ENCODE results near the gene NECAB3.

NECAB3 gene

GRCh38 chr20:33663161-33664084 lies 10.8 kb downstream of the NECAB3 start:
- FAIRE-seq, result no peak

GRCh38 chr20:33662172-33662571 lies 12.1 kb downstream of the NECAB3 start, which contains the start of gene C20orf144:
TSS of gene C20orf144 (plus strand) at chr20:33662327. CDS start at chr20:33662346, 19 bp downstream.
- FAIRE-seq, result no peak

DNA sequence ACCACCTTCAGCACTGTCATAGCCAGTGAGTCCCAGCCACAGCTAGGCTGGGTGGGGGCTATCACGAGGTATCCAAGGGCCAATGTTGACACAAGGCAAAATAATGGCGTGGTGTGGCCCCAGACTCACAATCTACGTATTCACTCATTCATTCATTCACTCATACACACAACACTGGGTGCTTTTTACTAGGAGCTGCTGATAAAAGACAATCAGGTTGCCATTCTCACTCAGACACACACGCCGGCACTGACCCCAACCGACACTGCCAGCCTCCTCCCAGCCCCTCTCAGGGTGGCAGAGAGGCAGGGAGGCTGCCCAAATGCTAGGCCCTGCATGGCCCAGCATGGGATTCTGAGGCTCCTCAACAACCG lies 13.6 kb downstream of the NECAB3 start:
- FAIRE-seq, result no peak

DNA sequence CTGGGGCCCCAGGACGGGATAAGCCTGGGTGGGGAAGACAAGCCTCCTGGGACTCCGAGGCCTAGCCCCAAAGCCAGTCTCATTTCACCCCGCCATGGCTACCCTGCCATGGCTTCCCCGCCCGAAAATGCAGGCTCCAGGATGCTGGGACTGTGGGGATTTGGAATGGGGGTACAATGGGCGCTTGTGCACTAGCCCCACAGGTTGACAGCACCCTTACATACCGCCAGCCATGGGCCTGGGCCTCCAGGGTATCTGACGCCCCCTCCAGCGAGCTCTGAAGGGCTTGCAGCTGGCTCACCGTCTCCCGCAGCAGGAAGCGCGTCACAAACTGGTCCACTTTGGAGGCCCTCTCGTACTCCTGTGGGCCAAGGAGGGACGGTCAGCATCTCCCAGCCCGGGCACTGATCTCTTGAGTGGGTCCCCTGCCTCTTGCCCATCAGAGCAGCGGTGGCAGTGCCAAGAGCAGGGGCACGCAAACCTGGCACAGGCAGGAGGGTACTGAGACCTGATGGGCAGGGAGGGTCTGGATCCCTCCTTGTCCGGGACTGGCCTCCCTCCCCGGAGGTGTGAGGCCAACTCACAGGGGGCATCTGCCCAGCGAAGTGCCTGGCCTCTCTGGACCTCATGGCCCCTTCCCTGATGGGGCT lies 14.1 kb downstream of the NECAB3 start:
- no peak for FAIRE-seq

DNA sequence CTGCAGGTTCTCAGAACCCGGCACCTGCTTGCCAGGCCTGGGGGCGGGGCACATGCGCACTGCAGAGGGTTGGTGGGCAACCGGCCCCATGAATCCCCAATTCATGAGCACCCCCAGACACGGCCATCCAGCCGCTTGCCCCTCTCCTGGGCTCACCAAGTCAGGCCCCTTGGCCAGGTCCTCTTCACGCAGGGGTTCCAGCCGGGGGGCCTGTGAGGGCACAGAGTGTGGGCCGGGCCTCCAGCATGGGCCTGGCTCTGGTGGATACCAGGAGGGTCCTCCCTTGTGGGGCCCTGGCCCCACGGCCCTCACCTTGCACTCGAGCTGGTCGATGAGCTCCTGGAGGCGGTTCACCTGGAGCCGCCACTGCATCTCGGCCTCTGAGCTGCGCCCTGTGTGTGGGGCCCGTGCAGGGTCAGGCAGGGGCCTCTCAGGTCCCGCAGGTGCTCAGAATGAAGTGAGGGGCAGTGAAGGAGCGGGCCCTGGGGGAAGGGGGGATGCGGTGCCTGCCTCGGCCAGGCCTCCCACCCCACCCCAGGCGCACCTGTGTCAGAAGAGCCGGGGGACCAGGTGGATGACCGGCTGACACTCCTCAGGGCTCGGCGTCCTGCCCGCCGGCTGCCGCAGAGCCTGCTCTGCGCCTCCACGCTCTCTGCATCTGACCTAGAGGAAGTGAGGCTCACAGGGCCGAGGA lies 14.7 kb downstream of the NECAB3 start:
- no peak for FAIRE-seq

DNA sequence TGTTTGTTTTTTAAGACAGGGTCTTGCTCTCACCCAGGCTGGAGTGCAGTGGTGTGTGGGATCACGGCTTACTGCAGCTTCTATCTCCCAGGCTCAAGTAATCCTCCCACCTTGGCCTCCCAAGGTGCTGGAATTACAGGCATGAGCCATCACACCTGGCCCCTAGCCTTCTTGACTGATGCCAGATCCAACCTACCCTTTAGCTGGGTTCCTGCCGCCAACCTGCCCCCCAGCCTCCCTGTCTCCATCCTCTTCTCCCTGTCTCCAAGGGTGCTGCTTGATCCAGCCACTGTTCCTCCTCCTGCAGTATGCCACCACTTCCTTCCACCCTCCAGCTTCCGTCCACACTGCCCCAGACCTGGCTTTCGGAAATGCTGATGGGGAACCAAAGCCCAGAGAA lies 15.3 kb downstream of the NECAB3 start:
- no peak for FAIRE-seq

DNA sequence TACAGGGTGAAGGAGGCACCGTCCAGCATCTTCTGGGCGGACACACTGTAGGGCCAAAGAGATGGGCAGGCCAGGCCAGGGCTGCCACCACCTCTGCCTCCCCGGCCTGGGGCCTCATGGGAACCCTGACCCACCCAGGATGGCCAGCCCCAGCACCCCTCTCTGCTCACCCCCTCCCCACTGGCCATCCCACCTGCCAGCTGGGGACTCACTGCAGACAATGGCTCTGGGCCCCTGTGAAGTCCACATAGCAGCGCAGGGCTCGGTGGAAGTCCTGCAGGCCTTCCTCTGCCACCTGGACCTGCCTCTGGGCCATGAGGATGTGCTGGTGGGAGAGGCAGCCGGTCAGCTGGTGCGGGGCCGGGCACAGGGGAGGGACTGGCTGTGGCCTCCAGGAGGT lies 15.7 kb downstream of the NECAB3 start:
- FAIRE-seq, result no peak

DNA sequence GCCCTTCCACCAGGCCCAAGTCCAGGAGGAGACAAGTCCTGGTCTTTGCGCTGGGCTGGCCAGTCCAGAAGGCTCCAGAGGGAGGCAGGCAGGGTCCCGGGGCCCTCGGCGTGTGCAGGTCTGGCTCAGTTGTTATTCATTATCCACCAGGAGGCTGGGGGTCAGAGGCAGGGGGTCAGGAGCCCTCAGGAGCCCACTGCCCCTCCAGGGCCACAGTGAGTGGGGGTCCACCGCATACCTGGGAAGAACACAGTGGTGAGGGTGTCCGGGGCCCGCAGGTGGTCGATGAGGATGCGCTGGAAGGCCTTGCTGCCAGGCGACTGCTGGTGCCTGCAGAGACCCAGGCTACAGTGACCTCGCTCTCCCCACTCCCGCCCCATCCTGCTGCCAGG lies 16.5 kb downstream of the NECAB3 start:
- no peak for FAIRE-seq

DNA sequence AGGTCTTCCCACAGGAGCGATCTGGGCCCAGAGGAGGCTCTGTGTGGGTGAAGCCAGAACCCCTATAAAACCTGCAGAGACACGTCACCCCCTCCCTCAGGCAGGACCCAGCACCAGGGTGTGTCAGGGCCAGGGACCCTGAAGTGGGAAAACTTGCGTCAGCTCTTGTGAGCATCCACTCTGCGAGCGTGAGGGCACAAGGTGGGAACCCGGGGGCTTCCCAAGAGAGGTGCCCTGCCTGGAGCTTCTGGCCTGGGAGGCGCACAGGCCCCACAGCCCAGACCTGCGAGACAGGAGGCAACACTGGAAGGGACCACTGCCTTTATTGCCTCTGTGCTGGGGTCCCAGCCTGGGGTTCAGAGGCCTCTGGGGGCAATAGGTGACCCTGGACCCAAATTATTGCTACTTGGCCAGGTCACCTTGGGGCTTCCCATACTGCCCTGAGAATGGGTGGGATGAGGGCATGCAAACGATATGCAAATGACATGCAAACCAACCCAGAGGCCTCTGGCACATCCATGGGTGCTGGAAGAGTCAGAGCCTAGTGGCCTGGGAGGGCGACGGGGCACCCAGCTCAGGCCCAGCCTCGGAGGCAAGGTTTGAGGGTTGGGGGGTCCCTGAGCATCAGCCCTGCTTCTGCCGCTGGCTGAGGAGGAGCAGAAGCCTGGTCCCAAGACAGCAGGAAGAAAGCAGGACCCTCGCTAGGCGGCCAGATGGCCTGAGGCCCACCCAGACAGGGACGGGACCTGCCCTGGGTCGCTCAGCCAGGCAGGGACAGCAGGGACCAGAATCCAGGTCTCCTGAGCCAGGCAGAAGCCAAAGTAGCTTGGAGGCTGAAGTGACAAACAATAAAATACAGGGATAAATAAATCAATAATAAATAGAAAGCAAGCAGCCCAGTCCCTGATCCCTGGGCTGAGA lies 17.2 kb downstream of the NECAB3 start:
- FAIRE-seq, result no peak

GRCh38 chr20:33656010-33656782 lies 18.0 kb downstream of the NECAB3 start:
- no peak for FAIRE-seq

DNA sequence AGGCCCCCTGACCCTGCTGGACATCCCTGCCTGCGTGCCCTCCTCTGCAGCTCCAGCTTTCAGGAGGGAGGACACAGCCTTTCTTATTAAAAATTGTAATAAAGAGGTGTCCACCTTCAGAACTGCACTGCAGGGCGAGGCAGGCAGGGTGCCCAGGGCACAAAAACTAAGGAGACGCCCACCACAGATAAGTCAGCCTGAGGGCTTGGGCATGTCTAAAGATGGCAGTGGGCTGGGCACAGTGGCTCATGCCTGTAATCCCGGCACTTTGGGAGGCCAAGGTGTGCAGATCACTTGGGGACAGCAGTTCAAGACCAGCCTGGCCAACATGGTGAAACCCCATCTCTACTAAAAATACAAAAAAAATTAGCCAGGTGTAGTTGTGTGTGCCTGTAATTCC lies 19.1 kb downstream of the NECAB3 start:
- no peak for FAIRE-seq

- no peak for FAIRE-seq
These were observed 19.5 kb downstream of the NECAB3 start for GRCh38 chr20:33654680-33655161.

DNA sequence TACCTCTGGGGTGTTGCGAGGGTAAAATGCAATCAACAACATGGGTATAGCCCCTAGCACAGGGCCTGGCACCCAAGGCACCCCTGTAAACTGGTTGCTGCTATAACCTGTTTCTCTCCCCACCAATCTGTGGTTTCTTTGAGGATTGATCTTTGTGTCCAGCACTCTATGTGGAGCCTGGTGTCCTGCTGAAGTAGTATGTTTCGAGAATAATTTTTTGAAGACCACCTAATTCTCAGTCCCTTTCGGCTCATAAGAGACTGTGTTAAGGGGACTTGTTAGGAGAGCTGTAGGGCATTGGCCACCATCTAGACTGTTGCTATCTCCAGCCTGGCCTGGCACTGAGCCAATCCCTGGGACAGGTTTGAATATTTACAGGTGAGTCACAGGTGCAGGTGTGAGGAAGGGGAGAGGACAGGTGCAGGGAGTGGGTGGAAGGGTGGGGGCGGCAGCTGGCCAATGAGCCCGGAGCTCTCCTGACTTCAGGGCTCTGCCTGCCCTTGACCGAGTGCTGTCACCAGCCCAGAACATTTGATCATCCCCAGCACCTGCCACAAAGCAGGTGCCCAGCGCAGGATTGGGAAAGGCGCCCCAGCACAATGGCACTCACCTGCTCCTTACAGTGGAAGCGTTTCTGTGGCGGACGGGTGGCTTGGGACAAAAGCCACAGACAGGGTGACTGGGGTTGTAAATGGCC lies 20.2 kb downstream of the NECAB3 start:
- no peak for FAIRE-seq

GRCh38 chr20:33653218-33653899 lies 20.9 kb downstream of the NECAB3 start:
- FAIRE-seq, result no peak

DNA sequence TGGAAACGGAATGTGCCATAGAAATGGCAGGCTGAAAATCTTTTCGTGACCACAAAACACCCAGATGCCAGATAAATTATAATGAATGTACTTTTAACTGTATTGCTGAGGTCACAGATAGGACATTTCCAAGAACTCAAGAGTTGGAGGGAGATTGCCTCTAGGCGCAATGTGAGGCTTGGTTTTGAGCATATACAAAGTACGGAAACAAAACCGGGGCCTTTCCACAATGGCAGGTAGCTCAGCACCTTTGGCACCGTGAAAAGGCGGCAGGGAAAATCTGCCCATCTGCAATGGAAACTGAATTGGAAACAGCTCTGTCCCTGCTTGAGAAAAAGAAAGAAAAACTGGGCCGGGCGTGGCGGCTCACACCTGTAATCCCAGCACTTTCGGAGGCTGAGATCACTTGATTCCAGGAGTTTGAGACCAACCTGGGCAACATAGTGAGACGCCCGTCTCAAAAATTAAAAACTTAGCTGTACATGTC lies 22.6 kb downstream of the NECAB3 start:
- FAIRE-seq, result no peak

DNA sequence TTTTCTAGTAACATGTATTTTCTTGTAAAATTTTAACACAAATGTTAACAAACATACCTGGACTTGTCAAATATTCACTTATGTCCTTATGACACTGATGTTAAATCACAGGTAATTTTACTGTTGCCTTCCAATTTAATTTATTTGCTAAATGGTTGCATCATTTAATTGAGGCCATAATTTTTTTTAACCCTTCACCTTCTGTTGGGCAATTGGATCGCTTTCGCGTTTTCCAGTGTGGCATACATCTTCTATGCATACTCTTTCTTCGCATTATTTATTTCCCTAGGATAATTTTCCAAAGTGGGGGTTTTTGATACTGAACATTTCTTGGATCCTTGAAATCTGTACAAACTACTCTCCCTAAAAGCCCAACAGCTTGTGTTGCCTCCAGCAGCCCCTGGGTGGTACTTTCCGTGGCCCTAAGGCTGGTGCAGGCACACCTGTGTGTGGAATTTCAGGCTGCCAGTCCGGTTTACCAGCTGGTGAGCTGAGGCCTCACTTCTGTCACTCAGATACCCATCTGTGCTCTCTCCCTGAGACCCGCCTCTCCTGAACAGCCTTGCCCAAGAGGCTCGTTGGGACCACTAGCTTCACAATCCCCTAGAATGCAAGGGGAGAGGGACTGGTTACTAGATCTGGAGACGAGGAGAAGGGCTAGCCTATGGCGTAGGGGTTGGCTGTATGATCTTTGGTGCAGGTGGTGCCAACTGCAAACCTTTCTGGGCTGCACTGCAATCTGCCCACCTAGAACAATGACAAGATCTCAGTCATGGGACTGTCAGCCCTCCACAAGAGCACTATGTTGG lies 23.3 kb downstream of the NECAB3 start:
- FAIRE-seq, result no peak

DNA sequence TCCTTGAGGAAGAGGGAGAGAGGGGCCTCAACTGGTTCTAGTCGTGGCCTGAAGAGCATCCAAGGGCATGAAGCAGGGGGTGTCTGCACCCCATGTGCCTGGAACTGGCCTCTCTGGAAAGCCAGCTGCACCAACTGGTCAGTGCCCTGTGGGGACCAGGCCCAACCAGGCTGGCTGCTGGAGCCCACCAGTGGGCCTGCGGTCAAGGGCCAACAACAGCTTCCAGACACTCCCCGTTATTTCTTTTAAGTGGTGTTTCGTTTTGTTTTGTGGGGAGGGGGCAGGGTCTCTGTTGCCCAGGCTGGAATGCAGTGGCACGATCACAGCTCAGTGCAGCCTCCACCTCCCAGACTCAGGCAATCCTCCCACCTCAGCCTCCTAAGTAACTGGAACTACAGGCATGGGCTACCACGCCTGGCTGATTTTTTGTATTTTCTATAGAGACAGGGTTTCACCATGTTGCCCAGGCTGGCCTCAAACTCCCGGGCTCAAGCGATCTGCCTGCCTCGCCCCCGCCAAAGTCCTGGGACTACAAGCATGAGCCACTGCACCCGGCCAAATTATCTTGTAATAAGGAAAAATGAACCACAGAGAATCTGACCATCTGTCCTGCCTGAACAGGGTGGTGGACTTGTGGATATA lies 24.0 kb downstream of the NECAB3 start:
- no peak for FAIRE-seq

DNA sequence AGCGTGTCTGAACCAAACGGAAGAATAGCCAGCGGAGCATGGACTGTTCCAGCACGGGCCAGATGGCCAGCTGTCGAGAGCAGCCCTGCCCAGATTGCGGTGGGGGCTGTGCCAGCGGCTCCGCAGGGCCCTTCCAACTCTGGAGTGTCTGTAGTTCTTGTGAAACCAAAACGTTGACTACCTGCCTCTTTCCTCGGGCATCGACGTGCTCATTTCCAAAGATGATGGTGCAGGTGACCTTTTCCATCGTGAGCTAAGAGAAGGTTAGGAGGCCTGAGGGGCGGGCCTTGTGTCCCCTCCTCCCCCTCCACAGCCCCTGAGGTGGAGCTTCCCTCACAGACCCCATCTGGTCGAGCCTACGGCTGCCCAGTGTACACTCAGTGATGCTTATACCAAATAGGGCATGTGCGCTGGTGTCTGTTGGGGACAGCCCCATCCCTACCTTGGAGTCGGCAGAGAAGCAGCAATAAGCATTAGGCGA lies 25.0 kb downstream of the NECAB3 start:
- FAIRE-seq, result no peak

Data from colon (tissue), 2 donors.